Astrocyte of the hippocampus (primary cell): ENCODE measurements around the gene SPAG6.
"Not testable (repeated sequence)": the region's sequence is repeated elsewhere in the genome, so short reads cannot be mapped to it uniquely, and the experiment has no call there.

Experiments
- DNase-seq: peaks from one replicate; pipeline ENCODE4 v3.0.0; 2011; ENCODE audit warnings: low read depth, low spot score

The SPAG6 gene

DNA sequence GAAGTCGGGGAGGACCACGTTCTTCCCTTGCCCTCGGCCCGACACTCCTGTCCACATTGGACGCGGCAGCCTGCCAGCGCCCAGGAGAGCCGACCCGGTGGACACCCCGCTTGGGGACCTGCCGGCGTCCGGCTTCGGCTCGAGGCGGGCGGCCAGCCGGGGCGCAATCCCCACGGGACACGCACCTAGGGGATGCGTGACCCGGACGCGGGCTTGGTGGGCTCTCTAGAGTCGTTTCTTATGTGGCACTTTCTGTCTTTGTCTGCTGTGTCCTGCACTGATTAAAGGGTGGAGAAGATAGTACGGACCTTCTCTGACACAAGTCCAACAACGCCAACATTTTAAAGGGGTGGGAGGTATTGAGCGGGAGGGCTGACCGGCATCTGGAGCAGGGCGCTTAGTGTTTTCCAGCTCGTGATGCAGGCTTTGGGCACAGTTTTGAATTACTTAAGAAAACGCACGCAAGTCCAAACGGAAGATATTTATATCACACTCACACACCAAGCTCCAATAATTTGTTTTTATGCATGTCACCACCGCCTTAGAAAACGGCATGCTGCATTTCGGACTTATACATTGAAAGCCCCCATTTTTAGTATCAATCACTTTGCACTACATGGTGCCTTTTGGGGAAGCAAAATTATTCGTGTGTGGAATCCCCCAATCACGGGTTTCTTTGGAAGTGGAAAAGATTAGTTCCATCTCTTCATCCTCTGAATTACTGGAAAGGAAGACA lies 3.9 kb upstream of the SPAG6 start:
- no peak for DNase-seq

- no peak for DNase-seq
These were observed 3.4 kb upstream of the SPAG6 start for GRCh38 chr10:22341926-22342196.

DNA sequence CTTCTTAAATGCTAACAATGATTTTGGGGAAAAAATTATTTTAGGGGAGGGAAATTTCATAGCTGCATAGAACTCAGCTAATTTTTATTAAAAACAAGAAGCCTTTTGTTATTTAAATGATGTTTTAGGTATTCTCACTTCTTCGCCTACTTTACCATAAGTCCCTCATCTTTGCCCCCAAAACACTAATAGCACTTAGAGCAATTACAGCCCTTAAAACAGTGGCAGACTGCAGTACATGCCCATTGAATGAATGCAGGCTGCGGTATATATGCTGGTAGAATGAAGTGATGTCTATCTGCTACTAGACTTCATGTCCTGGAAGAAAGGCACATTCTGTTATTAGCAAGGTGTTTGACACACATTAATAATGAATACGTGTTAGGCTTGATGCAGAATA lies 2.9 kb upstream of the SPAG6 start:
- DNase-seq: no peak

GRCh38 chr10:22343731-22344130 lies 1.6 kb upstream of the SPAG6 start:
- DNase-seq: no peak

DNA sequence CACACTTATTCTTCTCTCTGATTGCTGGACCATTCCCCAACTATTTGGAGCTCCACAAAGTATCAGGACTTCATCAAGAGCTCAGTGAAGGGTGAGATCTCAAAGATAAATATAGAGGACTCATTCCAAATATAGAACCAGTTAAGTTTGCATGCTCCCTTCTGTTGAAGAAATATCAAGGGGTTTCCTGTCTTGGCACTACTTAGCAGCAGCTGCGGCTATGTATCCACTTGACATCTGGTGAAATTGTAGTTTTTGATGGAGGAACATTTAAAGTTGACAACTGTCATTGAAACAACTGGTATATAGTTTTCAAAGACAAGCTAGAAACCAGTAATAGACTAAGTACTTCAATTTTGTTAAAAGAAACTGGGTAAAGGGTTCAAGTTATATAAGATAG lies 1.0 kb upstream of the SPAG6 start:
- DNase-seq: no peak

GRCh38 chr10:22344781-22345300 lies 455 bp upstream of the SPAG6 start:
- DNase-seq: no peak

DNA sequence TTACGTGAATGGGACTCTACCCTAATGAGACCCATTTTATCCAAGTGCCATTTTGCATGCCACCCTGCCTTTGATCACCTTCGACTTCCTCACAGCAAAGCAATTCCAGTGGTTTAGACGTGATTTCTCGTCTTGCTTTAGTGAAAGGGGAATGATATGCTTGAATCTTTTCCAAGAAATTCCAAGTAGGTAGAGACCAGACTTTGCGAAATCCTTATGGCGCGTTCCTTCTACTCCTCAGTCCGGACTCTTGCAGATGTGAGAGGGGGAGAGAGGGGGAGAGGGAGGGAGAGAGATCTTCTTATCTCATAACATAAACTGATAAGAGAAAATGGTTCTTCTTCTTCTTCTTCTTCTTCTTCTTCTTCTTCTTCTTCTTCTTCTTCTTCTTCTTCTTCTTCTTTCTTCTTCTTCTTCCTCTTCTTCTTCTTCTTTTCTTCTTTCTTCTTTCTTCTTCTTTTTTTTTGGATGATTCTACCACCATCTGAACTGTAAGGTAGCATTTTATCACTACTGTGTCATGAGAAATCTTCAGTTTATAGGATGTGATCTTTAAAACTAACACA lies 883 bp downstream of the SPAG6 start:
- DNase-seq: no peak

- no peak for DNase-seq
These were observed 4.5 kb downstream of the SPAG6 start for GRCh38 chr10:22349755-22350154.

DNA sequence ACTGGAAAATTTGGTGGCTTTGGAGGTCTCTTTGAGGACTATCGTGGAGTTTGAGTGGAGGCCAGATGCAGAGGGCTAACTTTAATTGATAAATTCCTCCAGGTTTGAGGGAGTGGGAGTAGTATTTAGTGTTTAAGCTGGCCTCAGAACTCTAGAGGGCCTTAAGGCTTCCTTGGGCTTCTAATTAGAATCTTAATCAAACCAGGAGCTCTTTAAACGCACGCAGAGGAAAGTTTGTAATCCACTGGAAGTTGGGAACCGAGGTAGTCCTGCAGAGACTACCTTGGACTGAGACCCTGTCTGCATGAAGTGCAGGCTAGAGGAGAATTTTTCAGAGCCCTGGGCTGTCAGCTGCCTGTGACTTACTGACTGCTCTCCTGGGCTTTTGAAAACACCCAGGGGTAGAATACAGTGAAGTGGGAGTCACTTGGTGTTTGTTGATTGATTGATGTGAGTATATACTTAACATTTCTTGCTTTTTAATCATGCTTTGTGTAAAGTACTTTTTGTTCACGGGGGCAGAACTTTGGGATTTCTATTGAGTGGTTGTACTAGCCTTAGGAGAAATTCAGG lies 5.9 kb downstream of the SPAG6 start:
- DNase-seq: no peak

GRCh38 chr10:22356324-22356873 lies 11.1 kb downstream of the SPAG6 start:
- DNase-seq: no peak

- DNase-seq: not testable (repeated sequence)
These were observed 12.5 kb downstream of the SPAG6 start for GRCh38 chr10:22357770-22358169.

GRCh38 chr10:22363305-22363704 lies 18.0 kb downstream of the SPAG6 start:
- DNase-seq: no peak

- DNase-seq: no peak
These were observed 19.3 kb downstream of the SPAG6 start for GRCh38 chr10:22364407-22365140.

DNA sequence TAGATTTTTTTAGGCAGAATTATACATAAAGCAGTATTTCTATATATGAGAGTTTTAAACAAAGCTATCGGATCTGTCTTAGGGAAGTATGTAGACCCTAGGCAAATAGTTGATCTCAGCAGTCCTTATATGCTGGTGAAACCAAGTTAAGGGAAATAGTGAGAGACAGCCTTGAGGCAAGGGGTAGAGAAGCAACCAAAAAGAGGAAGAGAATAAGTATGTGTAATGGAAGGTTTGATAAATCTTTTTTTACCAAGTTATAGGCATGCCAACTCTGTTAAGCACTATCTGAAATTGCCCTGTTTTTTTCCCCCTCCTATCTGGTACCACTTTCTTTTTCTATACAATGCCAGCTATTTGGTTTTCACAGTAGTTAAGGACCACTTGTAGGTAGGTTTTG lies 19.9 kb downstream of the SPAG6 start:
- no peak for DNase-seq

- no peak for DNase-seq
These were observed 20.5 kb downstream of the SPAG6 start for GRCh38 chr10:22365644-22366434.

- no peak for DNase-seq
These were observed 21.1 kb downstream of the SPAG6 start for GRCh38 chr10:22366435-22366703.

- DNase-seq: no peak
These were observed 21.5 kb downstream of the SPAG6 start for GRCh38 chr10:22366771-22367170.

- no peak for DNase-seq
These were observed 22.2 kb downstream of the SPAG6 start for GRCh38 chr10:22367471-22367870.

GRCh38 chr10:22368402-22368801 lies 23.1 kb downstream of the SPAG6 start:
- no peak for DNase-seq

DNA sequence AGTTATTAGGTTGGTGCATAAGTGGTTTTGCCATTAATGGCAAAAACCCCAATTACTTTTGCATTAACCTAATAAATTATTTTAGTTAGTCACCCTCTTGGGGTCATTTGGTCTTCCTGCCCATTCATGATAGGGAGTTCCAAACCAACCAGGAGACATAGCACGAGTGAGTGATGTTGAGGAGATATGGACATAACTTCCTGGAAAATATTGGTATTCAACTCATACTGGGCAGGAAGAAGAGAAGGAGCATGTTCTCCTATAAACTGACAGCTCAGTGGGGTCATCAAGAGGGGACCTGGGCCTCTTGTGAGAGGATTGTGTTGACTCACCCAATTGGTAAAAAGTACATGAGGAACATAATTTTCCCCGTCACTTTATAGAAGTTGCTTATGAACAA lies 23.7 kb downstream of the SPAG6 start:
- no peak for DNase-seq

DNA sequence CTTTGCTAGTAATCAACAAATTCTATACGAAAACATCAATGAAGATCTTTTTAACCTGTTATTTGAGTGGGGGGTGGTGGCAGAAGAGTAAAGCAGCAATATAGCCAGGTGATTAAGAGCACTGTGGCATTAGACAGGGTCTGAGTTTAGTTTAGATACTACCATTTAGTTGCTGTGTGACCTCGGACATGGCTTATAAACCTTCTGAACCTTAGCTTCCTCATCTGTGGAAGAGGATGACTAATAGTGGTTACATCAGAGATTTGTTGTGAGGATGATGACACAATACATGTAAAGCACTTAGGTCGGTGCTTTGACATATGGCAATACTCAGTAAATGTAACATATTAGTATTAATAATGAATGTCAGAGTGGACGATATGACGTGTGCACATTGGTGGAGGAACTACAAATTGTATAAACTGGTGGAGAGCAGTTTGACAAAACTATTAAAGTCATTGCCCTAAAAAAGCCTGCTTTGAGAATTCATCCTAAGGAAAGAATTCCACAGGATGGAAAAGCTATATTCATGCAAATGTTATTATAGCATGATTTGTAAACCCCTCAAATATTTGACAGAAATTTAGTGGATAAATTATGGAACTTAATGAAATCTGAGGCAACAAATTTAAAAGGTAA lies 24.3 kb downstream of the SPAG6 start:
- DNase-seq: no peak
